GM19395 (cell line): Measurements from ENCODE around the gene FAM228B.
"Not testable (repeated sequence)": the region's sequence is repeated elsewhere in the genome, so short reads cannot be mapped to it uniquely, and the experiment has no call there.

ENCODE experiments used
- ATAC-seq: cut with Tn5 transposase; IDR thresholded peaks from one replicate; pipeline ENCODE4 v1.9.1; 2021; ENCODE audit warnings: mild to moderate bottlenecking, moderate library complexity; ENCODE audit not compliant: unreplicated experiment

The FAM228B gene

DNA sequence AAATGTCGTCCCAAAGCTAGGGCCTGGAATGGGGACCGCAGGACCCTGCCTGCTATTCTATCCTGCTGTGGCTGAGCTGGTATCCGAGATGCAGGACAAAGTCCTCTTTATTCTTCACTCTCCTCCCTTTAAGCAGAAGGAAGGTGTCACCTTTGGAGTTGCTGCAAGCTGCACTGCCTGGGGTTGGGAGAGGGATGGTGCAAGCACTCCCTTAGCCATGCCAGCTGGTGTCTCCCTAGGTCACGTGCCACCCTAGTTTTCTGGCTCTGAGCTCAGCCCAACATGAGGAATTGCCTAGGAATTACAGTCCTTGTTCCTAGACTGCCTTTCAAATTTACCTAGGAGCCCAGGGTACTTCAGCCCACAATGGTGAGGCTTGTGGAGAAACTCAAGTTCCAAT, 30.2 kb downstream of the FAM228B start:
- ATAC-seq: no peak

DNA sequence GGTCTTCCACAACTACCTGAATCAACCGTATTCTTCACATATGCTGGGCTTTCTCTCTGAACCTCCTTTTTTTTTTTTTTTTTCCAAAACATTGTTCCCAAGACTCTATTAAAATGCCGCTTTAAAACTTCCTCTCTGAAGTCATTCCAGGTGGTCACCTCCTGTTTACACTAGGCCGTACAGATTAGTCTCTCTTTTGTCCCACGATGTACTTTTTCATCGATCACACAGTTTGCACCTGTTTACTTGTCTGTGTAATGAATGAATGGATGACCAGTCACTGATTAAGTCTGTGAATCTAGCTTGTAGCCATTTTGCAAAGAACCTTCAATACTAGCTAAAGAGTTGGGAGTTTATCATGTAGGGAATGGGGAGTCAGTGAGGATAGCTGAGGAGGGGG, 34.9 kb downstream of the FAM228B start:
- ATAC-seq: no peak

DNA sequence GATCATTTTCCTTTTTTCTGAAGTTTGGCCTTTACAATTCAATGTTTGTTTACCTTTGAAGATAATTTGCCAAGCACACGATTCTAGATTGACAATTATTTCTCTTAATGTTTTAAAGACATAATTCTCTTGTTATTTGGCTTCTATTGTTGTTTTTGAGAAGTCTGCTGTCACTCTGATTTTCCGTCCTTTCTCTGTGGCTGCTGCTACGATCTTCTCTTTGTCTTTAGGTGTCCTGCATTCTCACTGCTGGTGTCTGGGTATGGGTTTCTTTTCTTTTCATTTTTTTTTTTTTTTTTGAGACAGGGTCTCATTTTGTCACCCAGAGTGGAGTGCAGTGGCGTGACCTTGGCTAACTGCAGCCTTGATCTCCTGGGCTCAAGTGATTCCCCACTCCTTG, 36.4 kb downstream of the FAM228B start:
- no peak for ATAC-seq

DNA sequence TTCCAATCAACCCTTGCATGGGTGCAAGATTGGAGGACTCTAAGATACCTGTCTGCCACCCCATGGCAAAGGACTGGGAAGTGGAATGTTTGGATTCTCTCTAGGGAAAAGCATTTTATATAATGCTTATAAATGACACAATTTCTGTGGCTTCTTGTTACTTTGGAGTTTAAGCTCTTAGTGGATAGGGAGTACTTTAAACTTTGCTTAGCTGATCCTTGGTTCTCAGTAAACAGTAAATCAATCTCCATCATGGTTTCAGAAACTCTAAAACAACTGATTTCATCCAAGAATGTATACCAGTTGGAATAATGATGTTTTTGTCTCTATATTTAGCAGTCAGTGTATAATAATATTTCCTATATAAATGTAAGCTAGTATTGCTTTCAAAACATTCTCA, 37.5 kb downstream of the FAM228B start:
- no peak for ATAC-seq

DNA sequence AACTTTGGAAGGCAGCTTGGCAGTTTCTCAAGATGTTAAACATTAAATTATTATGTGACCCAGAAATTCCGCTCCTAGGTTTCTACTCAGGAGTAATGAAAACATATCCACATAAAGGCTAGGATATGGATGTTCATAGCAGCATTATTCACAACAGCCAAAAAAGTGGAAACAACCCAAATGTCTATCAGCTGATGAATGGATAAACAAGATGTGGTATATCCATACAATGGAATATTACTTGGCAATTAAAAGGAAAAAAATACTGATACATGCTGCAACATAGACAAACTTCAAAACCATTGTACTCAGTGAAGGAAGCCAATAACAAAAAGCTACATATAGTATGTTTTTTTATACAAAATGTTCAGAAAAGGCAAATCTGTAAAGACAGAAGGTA, 39.2 kb downstream of the FAM228B start:
- ATAC-seq: no peak

DNA sequence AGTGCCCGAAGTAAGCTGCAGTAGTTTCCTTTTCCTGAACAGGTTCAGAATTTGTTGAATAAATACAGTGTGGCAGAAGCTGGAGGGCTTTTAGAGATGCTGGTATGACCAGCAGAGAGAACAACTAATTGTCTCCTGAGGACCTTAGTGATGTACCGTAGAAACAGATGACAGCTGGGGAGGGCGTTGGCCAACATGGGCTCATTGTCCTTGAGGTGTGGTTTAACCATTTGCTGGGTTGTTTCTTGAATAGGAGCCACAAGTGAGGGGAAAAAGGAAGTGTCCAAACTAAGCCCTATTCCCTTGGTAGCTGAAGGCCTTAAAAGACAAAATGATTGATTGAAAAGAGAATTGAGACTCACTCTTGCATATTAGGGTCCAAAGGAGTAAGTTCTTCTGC, 39.9 kb downstream of the FAM228B start:
- no peak for ATAC-seq

DNA sequence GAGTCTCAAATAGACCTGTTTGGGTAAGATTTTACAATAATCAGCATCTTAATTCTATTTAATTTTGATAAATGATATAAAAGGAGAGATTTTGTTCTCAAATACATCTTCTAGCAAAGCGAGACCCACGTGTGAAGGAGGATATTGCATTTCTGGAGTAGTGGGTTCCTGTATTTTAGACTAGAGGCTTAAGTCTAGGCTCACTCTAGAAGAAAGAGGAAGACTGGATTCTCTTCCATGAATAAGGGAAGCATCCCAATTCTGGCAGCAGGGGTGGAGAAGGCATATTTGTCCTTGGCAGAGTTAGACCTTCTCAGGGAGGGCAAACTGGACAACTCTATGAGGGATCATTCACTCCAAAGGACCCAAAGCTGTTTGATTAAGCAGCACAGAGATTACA, 40.3 kb downstream of the FAM228B start:
- no peak for ATAC-seq

DNA sequence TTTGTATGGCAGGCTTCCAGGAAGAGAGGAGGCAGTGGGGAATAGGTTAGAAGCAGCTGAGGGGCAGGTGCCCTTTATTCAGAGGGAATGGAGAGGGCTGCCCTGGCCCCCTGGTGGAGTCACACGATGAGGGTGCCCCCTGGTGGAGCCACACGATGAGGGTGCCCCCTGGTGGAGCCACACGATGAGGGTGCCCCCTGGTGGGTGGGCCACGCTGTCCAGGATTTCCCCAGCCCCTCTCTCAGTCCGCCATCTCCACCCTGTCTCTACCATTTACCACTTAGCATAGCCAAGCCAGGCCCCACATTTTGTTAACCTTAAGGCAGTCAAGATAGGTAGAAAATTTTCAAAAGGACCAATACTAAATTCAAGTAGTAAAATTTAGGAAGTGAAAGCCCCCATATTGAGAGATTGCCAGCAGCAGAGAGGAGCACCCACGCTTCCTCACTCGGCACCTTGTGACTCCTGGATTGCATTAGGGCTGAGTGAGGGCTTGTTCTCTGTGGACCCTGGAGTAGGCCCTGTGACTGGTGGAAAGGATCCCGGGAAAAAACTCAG, 41.2 kb downstream of the FAM228B start:
- peak; percentile 68 for ATAC-seq

DNA sequence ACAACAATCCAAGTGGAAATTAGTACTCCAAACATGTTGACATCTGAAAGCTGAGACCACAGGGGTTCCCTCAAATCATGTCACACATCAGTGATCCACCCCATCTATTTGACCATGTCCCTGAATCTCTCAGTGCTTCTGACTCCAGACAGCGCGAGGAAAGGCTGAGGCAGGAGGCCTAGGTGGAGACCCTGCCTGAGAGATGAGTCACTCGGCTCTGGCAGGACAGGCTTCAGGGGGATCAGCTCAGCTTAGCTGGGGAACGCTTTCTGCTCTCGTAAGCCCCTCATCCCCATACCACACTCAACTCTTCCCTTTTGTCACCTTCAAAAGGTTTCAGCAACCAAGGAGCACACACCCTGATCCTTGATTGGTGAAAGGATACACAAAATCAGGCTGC, 45.8 kb downstream of the FAM228B start:
- ATAC-seq: no peak

DNA sequence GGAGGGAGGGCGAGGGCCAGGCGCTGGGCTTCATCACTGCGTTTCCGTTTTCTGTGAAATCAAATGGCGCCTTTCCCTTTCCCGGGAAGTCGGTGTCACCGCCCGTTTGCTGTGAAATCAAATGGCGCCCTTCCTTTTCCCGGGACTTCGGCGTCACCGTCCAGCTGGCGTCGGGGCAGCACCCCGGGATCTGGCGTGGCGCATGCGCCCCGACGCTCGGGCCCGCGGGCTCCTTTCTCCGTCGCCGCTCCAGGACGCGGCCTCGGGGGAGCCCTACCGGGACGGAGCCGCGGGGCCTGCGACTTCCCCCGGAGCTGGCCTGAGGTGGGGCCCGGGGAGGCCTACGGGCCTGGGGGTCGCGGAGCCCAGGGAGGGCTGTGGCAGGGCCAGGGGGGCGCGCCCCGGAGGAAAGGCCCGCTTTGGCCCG, 51.6 kb downstream of the FAM228B start, which contains the start of gene FAM228A:
FAM228A (plus strand) TSS at position 203 of the 427 bp plus-strand sequence. CDS start 428 bp downstream, outside the sequence.
- ATAC-seq: no peak

DNA sequence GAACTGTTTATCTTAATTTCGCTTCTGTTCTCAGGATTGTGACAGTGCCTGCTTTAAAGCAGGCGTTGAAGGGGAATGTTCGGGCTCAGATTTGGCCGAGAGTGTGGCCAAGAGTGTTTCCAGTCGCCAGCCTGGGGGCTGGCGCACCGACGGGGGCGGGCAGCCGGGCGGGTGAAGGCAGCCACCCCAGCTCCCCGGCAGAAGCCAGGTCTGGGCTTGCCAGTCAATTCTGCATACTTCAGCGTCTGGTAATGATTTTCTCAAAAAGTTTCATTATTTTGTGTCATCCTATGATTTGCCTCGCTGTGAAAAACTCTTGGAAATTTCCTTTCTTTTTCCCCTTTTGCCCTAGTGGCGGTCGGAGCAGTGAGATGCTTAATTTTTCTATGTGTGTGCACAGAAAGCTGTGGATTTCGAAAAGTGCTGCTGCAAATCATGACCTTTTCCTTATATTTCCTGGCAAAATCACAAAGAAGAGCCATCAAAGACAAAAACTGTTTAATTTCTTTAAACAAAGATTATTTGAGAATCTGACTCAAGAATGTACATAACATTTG, 52.4 kb downstream of the FAM228B start:
- no peak for ATAC-seq

DNA sequence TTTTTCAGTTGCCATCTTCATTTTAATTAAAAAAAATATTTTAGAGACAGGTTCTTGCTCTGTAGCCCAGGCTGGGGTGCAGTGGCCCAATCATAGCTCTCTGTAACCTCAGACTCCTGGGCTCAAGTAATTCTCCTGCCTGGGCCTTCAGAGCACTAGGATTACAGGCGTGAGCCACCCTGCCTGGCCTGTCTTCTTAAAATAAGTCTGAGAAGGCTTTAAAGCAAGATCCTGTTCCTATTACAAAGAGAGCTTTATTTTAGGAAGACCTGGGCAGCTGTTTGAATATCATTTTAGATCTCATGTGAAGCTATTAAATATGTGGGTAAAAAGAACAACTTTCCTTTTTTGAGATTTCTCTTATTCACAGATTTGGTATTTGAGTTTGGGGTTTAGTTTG, 53.1 kb downstream of the FAM228B start:
- no peak for ATAC-seq

DNA sequence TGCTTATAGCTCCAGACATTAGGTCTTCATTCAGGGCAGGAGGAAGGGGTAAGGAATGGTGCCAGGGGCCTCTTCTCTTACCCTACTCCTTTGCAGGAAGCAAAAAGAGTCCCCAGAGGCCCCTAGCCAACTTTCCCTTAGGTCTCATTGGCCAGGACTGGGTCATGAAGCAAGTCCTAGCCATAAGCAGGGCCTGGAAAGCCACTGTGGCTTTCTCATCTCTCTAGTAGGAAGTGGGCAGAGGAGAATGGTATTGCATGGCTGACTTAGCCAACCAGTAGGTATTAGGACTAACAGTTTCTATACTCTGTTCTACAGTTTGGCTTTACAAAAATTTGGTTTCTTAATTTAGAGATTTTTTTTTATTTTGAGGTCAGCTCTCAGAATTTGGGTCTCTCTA, 56.4 kb downstream of the FAM228B start:
- no peak for ATAC-seq

DNA sequence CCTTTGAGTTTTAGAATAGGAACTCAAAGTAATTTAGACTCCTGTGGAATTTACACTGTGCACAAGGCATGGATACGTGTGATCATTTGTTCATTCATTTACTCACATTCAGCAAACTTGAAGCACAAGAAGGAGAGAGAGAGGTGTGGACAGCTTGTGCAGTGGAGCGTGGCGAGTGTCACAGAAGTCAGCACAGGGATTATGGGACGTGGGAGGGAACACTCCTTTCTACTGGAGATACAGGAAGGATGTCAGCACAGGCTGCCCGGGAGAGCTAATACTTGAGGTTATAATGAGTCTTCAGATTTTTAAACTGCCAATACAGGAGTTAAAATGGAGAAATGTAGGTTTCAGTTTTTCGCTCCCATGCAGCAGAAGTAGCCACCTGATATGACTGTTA, 58.6 kb downstream of the FAM228B start:
- ATAC-seq: no peak

DNA sequence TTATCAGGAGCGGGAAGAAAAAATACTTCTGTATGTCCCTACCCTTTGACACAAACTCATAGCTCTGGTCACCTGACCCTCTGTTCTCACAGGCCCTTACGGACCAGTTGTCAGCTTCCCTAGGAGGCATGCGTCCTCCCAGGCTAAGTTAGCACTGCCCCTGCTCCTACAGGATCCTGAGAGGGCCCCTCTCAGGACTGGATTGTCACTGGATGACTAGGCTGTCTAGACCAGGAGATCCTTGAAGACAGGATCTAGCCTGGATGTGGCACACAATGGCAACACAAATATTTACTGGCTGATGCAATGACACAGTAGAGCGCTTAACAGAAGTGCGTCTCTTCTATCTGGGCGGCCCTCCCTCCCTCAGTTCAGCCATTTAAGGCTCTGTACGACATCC, 59.2 kb downstream of the FAM228B start:
- no peak for ATAC-seq

DNA sequence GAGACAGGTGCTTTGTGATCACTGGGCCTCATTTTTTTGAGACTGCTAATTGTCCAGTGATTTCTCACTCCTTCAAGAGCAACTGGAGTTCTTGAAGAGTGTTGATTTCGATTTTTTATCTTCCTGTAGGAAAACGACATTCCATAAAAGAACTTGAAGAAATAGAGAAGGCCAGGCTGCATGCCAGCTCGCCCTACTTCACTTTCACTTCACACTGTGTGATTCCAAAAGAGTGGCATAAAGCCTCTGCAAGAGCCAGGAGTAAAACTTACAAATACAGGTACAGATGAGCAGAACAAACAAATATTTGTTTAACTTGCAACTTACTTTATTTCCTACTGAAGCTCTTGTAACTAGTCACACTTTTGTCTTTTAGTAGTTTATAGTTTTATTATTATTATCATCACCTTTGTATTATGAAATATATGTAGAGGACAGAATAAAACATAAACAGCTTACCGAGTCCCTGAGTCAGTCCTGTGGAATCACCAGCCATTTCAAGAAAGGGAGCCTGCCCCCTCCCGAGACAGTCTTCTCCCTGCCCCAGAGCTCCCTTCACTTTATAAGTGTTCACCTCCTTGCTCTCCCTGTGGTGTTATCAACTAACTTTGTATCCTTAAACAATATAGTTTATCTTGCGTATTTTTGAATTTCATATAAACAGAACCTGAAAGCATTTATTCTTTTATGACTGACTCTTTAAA, 60.2 kb downstream of the FAM228B start:
- ATAC-seq: no peak

DNA sequence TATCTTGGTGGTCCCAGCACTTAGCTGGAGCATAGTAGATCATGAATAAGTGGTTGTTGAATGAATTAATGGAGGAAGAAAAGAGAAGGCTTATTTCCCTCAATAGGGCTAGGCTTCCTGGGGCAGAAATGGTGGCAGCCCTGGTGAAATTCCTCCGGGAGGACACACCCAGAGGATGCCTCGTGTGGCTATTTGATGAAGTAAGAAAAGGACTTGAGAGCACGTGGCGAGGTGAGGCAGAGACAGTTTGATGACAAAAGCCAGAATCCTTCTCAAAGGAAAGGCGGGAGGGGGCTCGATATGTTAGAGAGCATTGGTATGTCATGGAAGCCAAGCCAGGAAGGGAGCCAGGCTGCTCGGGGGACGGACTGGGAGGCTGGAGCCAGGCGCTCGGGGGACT, 66.3 kb downstream of the FAM228B start:
- ATAC-seq: no peak

DNA sequence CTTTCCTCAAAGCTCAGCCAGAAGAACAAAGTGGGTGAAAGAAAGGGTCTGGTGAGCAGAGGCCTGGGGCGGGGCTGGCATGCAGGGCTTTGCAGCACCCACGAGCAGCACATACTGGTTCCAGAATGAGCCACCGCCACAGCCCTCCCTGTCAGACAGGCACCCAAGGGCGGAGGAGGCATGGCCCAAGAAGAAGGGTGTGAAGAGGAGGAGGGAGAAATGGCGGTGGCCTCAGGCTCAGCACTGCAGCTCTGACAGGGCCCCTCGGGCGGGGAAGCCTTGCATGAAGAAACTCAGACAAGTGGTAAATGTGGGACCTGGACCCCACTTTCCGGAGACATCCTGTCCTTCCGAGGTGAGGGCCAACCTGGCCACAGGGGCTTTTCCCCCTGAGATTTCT, 67.2 kb downstream of the FAM228B start:
- ATAC-seq: no peak

DNA sequence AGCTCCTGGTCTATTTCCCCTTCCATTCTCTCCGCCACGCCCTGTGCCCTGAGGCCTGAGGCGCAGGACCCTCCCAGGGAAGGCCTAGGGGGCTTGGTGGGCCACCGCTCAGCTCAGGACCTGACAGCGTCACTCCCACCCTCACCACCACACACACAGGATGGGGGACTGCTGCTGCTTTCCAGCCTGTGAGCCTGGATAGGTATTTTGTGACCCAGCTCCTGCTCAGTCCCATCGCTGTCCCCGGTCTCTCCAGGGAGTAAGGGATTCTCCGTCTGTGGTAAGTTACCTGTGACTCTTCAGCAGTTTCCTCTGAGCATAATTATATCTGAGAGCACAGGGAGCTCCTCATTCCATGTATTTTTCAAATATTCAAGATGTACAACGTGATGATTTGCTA, 67.9 kb downstream of the FAM228B start:
- no peak for ATAC-seq

DNA sequence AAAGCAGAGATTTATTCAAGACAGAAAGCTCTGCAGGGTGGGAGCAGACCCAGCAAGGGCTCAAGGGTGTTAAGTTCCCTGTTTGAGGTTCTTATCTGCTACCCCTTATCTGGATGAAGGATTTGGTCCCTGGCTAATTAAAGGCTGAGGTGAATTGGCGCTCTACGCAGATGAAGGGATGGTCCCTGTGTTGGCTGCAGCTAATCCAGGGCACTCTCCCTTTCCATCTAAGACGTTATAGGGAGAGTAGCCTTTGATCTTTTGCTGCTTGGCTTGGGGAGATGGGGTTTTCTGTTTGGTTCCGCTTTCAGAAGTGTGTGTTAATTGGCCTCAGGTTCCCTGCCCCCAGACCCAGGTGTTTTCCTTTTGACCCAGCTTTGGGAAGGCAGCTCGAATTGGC, 68.6 kb downstream of the FAM228B start:
- ATAC-seq: no peak

DNA sequence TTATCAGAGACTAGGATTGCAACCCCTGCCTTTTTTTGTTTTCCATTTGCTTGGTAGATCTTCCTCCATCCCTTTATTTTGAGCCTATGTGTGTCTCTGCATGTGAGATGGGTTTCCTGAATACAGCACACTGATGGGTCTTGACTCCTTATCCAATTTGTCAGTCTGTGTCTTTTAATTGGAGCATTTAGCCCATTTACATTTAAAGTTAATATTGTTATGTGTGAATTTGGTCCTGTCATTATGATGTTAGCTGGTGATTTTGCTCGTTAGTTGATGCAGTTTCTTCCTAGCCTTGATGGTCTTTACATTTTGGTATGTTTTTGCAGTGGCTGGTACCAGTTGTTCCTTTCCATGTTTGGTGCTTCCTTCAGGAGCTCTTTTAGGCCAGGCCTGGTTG, 73.9 kb downstream of the FAM228B start:
- not testable (repeated sequence) for ATAC-seq

DNA sequence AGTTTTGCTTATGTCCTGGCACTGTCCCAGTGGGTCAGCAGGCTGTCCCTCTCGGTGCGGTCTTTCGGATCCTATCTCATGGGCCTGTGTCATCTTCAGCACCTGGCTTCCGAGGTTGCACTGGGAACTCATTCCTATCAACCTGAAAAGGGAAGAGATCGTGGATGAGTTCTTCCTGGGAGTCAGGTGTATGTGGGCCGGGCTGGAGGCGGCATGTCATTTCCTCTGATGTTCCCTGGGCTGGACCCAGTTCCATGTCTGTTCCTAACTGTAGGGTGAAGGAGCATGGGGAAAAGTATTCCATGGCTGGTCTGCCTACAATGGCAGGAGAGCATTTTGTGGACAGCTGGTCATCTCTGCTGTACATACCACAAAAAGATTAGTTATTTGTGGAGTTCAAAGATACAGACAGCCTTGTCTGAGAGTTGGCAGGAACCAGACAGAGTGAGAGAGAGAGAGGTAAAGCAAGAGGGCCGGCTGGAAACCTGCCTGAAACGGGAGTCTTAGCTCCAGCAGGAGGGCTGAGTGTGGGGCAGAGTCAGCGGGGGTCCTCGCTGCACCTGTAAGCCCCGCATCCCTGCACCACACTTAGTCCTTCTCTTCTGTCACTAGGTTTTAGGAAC, 76.8 kb downstream of the FAM228B start:
- ATAC-seq: no peak
